Measurements from ENCODE around the gene PLIN3. TPM values are rescaled to one million over a fixed set of nuclear protein-coding genes. Genes with fewer than 3 reads are reported as not detected.

The PLIN3 gene
- total and polyA plus RNA-seq, 9 of the 15 experiments (the other 6 are each of a cell fraction or from before 2014, with no cell fraction given), result 7.5 to 75.6 (median 43.1) TPM

GRCh38 chr19:4910594-4911281, 43.3 kb upstream of the PLIN3 start (continued):
- TF ChIP-seq CHAMP1 (IDR thresholded peaks at IDR 0.05), result no peak
- TF ChIP-seq ZNF511 (CRISPR knock-in tag; IDR thresholded peaks at IDR 0.05), result no peak
- TF ChIP-seq ZNF354B (CRISPR knock-in tag; IDR thresholded peaks at IDR 0.05), result no peak
- TF ChIP-seq, protein P1, sequence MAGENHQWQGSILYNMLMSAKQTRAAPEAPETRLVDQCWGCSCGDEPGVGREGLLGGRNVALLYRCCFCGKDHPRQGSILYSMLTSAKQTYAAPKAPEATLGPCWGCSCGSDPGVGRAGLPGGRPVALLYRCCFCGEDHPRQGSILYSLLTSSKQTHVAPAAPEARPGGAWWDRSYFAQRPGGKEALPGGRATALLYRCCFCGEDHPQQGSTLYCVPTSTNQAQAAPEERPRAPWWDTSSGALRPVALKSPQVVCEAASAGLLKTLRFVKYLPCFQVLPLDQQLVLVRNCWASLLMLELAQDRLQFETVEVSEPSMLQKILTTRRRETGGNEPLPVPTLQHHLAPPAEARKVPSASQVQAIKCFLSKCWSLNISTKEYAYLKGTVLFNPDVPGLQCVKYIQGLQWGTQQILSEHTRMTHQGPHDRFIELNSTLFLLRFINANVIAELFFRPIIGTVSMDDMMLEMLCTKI (IDR thresholded peaks at IDR 0.05; ENCODE audit: partially characterized antibody), result no peak
- TF ChIP-seq ZNF79 (CRISPR knock-in tag; IDR thresholded peaks at IDR 0.05; ENCODE audit: low read depth), result no peak
- no peak for TF ChIP-seq REST (IDR thresholded peaks at IDR 0.05; ENCODE audit: borderline replicate concordance)
- no peak for TF ChIP-seq REST (CRISPR knock-in tag; IDR thresholded peaks at IDR 0.05; ENCODE audit: low read depth)
- peak; percentile 78; the same call in 1 of the 2 replicates for TF ChIP-seq L3MBTL2 (IDR thresholded peaks at IDR 0.05)
- TF ChIP-seq KLF6 (CRISPR knock-in tag; IDR thresholded peaks at IDR 0.05; ENCODE audit: borderline replicate concordance), result no peak
- no peak for TF ChIP-seq SP1 (CRISPR knock-in tag; IDR thresholded peaks at IDR 0.05)
- TF ChIP-seq ZNF444 (CRISPR knock-in tag; IDR thresholded peaks at IDR 0.05), result no peak
- no peak for TF ChIP-seq ZNF282 (CRISPR knock-in tag; IDR thresholded peaks at IDR 0.05)
- no peak for TF ChIP-seq TCF7L2 (IDR thresholded peaks at IDR 0.05; ENCODE audit: low read depth, low read length)
- no peak for TF ChIP-seq ZNF140 (CRISPR knock-in tag; IDR thresholded peaks at IDR 0.05)
- TF ChIP-seq MLX (CRISPR knock-in tag; conservative IDR thresholded peaks at IDR 0.05), result no peak

Data from K562 (cell line).